22Rv1 (cell line): ENCODE results near the gene PQBP1.

Experiments used
- CTCF ChIP-seq: fragments of 450-650 bp; IDR thresholded peaks from 2 replicates; pipeline ENCODE4 v1.5.1; 2017; ENCODE audit warnings: mild to moderate bottlenecking
- ZFX ChIP-seq: fragments of 450-650 bp; IDR thresholded peaks from 2 replicates; pipeline ENCODE4 v1.6.1; 2017; ENCODE audit warnings: antibody characterized with exemption, borderline replicate concordance

- no peak for TF ChIP-seq CTCF
- TF ChIP-seq ZFX, result no peak
Measured at GRCh38 chrX:48911412-48912182, 13.9 kb downstream of the PQBP1 start, which contains the start of gene SLC35A2.
